ENCODE results near the gene C16orf96.

DNA sequence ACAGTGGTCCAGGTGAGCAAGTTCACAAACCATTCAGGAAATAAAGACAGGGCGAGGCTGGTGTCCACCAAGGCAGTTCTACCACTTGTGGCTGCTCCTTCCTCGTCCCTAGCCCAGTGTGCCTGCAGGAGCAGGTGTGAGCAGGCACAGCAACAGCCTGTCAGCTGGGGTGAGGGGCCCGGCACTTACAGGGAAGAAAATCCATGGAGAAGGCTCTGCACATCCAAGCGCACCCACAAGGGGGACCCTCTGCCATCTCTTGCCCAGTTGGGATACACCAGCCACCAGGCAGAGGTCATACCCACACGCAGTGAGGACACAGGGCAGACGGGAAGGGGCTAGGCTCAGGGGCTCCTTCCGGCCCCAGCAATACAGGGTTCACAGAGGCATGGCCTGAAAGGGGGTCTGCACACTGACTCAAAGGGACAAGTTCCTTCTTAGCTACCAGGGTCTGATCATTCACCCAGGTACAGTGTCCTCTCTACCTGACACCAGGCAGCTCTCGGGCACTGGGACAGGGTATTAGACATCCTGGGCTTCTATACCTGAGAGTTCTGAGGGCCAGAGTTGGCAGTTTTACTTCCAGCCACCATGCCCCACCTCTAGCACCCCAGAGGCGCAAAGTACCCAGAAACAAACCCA lies 44.6 kb upstream of the C16orf96 start:
- TF ChIP-seq, protein P1, sequence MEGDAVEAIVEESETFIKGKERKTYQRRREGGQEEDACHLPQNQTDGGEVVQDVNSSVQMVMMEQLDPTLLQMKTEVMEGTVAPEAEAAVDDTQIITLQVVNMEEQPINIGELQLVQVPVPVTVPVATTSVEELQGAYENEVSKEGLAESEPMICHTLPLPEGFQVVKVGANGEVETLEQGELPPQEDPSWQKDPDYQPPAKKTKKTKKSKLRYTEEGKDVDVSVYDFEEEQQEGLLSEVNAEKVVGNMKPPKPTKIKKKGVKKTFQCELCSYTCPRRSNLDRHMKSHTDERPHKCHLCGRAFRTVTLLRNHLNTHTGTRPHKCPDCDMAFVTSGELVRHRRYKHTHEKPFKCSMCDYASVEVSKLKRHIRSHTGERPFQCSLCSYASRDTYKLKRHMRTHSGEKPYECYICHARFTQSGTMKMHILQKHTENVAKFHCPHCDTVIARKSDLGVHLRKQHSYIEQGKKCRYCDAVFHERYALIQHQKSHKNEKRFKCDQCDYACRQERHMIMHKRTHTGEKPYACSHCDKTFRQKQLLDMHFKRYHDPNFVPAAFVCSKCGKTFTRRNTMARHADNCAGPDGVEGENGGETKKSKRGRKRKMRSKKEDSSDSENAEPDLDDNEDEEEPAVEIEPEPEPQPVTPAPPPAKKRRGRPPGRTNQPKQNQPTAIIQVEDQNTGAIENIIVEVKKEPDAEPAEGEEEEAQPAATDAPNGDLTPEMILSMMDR (conservative IDR thresholded peaks at IDR 0.05) = peak; percentile 66
- no peak for TF ChIP-seq ZFX (IDR thresholded peaks at IDR 0.05)

Measured in C4-2B (cell line).